ENCODE data around the gene KCNH6.

Gene KCNH6

DNA sequence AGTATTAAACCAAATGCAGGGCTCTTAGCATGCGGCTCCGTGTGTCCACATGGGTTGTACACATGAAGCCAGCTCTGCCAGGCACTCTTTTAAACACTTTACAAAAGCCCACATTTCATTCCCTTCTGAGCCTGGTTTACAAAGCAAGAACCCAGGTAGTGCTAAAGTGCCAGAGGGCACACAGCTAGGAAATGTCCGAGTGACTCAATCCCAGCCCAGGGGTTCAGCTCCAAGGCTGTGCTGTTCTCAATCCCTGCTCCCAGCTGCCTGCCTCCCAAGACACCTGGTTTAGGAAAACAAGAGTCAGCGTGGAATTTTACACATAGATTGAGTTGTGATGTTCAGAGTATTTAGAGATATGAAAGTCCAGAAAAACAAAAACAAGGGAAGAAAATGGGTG lies 13.8 kb downstream of the KCNH6 start:
- DNase-seq, result no peak

- DNase-seq, result peak; percentile 49
Observed at GRCh38 chr17:63537991-63538692, 15.0 kb downstream of the KCNH6 start.

- no peak for DNase-seq
Observed at GRCh38 chr17:63538693-63539595, 15.8 kb downstream of the KCNH6 start.

- DNase-seq, result no peak
Observed at GRCh38 chr17:63540590-63540989, 17.4 kb downstream of the KCNH6 start.

DNA sequence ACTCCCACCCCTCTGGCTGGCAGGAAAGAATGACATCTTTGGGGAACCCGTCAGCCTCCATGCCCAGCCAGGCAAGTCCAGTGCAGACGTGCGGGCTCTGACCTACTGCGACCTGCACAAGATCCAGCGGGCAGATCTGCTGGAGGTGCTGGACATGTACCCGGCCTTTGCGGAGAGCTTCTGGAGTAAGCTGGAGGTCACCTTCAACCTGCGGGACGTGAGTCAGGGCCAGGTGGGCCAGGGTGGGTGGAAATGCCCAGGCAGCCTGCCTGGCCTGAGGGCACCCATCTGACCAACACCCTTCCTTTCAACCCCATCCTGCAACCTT lies 19.0 kb downstream of the KCNH6 start:
- DNase-seq, result no peak

DNA sequence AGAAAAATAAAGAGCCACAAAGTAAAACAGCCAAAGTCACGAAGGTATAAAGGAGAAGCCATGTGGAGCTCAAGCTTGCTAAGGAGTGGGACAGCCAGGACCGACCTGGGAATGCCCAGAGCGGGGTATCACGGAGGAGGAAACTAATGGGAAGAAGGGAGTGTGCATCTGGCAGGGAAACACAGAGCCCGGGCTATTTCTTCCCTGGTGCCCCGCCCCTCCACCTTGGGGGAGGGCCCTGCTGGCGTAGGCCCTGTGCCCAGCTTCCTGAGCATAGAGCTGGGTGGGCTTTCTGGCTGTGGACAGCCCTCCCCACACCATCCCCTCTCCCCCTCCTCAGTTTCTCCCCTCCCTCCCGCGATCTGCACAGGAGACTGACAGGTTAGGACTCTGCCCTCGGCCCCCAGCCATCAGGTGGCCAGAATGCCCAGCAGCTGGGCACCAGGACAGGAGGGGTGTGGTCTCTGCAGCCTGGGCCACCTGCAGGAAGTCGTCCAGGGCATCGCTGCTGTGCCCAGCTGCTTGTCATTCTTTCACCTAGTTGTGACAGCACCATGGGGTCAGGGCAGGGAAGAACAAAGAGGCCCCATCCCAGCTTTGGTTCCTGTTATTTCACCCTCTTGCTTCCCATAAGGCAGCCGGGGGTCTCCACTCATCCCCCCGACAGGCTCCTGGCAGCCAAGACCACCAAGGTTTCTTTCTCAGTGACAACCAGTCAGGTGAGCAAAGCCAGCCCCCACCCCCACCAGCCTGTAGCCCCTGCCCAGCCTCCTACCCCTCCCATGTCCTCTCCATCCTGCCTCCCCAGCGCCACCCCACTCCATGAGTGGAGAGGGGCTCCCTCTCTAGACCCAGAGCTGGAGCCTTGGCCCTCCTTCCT lies 20.0 kb downstream of the KCNH6 start:
- no peak for DNase-seq

DNA sequence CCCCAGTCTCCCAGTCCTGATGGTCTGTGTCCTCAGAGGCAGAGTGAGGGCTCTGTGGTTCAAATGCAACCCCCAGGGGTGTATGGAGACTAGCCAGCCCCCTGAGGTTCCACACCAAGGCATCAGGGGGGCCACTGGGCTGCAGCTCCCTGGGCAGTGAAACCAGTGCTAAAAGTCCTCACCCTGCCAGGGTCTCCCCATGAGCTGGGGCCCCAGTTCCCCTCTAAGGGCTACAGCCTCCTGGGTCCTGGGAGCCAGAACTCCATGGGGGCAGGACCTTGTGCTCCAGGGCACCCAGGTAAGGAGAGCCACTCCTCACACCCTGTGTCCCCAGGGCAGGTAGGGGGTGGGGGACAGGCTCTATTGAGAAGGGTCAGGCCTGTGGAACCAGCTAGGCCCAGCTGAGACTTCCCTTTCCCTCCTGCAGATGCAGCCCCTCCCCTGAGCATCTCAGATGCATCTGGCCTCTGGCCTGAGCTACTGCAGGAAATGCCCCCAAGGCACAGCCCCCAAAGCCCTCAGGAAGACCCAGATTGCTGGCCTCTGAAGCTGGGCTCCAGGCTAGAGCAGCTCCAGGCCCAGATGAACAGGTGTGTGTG lies 20.8 kb downstream of the KCNH6 start:
- DNase-seq, result no peak

DNA sequence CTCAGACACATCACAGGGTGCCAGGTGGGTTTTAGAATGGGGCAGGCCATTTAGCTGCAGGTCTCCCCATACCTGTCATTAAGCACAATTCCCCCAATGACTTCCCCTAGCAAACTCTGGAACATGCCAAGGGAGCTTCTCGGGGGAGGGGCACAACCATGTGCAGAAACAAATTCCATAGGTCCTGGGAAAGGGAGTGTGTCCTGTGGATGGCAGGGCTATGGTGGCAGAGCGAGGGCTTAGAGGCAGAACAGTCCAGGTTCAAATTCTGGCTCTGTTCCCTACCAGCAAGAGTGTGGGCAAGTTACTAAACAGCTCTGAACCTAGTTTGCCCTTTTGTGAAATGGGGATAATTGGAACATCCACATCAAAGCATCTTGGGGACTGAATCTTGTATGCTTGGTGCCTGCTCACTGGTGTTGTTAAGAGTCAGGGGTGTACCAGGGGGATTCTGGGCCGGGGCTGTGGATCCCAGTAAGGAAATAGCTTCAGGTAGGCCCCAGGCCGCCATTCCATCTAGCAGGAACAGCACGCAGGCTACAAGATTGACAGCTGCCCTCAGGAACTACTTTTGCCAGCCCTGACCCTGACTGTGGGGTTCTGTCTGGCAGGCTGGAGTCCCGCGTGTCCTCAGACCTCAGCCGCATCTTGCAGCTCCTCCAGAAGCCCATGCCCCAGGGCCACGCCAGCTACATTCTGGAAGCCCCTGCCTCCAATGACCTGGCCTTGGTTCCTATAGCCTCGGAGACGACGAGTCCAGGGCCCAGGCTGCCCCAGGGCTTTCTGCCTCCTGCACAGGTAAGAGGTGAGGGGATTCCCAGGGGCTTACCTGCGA lies 21.5 kb downstream of the KCNH6 start:
- DNase-seq, result no peak

- DNase-seq, result no peak
Observed at GRCh38 chr17:63546308-63547082, 23.3 kb downstream of the KCNH6 start.

DNA sequence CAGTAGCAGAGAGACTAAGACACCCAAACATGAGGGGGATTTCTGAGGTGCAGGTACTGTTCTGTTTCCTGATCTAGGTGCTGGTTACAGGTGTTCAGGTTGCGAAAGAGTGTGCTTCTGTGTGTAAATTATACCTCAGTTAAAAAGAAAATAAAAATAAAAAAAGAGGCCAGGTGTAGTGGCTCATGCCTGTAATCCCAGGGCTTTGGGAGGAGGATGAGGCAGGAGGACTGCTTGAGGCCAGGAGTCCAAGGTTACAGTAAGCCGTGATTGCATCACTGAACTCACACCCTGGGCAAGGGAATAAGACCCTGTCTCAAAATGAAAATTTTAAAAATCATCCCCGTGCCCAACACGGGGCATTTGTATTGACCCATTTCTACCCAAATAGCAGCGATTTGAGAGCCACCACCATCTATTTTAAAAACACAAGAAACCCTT lies 23.9 kb downstream of the KCNH6 start:
- DNase-seq, result no peak

DNA sequence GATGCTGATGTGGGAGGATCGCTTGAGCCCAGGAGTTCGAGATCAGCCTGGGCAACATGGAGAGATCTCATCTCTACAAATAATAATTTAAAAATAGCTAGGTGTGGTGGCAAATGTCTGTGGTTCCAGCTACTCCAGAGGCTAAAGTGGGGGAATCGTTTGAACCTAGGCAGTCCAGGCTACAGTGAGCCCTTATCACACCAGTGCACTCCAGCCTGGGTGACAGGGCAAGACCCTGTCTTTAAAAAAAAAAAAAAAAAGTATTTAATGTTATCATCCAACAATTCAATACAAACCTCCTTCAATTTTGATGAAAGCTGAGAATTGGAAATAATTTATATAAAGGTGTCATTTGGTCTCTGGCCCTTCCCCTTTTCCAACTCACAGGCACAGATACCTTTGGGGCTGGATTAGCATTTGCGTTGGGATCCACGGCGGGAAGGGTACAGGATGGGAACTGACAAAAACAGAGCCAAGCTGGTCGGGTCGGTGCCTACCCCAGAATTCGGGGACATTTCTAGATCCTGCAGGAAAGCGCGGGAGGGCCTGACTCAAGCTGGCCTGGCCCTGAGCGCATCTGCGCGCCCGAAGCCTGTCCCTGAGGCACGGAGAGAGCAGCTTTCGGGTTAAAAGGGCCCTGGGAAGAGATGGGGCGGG lies 26.3 kb downstream of the KCNH6 start:
- no peak for DNase-seq

- DNase-seq, result peak; percentile 100
Observed at GRCh38 chr17:63549946-63550816, 27.0 kb downstream of the KCNH6 start, which contains the start of gene DCAF7. TSS of gene DCAF7 (plus strand) at chr17:63550477. CDS start at chr17:63550678, 201 bp downstream.

DNA sequence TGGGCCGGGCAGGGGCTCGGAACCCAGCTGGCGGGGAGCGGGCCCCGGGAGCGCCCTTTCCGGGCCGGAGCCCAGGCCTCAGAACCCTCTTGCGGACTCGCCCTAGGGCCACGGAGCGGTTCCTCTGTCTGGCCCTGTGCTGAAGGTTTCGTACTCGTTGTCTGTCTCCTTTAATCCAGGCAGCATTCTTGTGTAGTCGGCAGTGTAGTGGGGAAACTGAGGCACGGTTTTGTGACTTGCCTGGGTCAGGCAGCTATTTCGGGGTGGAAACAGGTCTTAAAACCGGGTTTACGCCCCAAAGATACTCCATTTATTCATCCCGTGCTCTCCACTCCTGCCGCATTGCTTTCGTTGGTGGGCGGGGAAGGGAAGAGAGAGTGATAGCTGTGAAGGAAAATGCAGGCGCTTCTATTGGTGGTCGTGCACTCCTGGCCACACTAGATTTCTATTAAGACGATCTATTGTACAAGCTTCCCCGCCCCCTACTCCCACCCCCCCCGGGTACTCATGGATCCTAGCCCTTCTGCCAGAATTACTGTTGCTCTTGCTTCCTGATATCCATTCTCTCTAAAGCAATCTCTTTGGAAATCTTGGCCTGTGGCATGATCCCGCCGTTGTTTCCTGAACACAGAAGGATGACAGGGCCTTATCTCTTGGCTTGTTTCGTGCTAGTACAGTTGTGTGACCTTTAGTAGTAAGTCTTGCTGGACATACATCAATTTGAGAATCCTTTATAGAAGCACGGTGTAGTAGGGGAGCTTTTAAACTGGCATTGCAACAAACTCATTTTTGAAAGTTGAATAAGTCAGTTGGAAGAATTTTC lies 27.9 kb downstream of the KCNH6 start:
- peak; percentile 33 for DNase-seq

DNA sequence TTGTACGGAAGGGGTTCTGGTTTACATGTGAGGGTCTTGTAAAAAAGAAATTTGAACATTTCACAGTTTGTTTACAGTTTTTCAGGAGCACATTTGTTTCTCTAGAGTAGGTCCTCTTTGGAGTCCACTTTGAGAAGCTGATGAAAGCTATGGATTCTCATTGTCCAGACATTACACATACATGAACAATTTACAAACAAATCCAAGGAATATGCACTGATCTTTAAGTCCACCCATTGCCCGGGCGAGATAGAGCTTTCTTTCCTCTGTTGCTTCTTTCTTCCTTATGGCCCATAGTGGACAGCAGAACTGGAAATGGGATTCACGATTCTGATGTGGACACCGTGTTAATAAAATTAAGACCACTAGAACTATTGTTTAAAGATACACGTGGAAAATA lies 29.1 kb downstream of the KCNH6 start:
- DNase-seq, result no peak

DNA sequence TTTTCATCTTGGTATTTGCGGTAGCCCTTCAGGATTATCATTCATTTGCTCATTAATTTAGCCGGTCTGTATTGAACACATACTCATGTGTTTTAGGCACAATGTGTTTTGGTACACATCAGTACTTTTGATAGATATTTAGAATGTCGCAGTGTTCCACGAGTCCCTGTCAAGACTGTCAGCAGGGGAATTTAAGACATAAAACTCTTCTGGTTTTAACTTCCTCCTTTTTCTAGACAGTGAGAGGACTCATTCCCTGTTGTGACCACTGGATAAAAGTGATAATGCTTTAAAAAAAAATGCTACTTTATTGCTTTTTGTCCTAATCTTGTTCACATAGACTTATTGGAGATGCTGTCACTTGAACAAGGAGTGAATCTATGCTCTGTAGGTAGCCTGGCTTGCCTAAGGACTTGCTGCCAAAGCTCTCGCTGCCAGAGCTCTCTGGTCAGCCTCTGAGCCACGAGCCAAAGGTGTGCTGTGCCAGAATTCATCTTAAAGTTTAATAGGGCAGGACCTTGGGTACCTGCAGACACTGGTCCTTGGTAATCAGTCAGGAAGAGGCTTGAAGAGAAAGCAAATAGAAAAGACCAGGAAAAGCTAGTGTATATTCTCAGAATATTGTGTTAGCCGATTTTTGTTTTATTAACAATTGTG lies 32.5 kb downstream of the KCNH6 start:
- no peak for DNase-seq

DNA sequence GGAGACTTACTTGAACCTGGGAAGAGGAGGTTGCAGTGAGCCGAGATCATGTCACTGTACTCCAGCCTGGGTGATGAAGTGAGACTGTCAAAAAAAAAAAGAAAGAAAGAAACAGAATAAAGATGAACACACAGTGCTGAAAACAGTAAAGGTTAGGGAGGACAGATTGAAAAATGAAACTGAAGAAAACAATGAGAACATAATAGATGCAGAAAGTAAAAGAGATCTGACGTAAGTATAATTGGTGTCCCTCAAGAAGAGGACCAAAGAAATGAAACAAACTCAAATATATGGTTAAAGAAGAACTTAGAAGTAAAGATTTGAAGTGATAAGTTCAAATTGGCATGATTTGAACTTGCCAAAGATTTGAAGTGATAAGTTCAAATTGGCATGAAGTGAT lies 34.3 kb downstream of the KCNH6 start:
- DNase-seq, result no peak

DNA sequence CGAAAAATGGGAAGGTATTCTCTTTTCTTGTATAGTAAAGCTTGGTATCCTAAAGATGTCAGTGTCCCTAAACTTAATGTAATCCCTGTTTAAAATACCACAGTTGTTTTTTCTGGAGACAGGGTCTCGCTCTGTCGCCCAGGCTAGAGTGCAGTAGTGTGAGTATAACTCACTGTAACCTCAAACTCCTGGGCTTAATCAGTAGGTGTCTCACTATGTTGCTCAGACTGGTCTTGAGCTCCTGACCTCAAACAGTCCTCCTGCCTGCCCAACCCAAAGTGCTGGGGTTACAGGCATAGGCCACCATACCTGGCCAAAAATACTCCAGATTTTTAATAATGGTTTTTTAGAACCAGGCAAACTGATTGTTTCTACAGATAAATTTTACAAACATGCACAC lies 35.3 kb downstream of the KCNH6 start:
- DNase-seq, result no peak

- no peak for DNase-seq
Observed at GRCh38 chr17:63561819-63562218, 38.7 kb downstream of the KCNH6 start.
